ENCODE measurements around the gene KLHL28.
A peak's percentile ranks its signal among the peaks of the same experiment; 100 is the strongest.

Gene KLHL28

DNA sequence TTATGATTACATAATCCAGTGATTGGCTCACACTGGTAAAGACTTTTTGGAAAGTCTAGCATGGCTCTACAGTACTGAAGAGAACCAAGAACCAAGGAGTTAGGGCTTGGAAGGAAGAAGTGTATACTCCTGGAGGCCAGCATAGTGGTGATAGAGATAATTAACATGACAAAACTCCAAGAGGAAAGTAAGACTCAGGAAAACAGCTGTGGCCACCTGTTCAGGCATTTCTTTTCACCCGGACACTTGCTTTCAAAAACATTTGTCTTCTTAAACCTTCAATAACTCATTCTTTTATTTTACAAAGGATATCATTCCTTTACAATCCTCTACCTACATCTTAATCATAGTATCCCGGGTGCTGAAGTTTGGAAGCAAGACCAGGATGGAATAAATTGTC, 50.9 kb downstream of the KLHL28 start:
- Histone ChIP-seq H3K27ac (no peak overlapping the region), H3K27me3 (replicated peaks) (no peaks in the 10 kb centered on the region), H3K4me3 (ENCODE audit: low read depth, low read length) (no peak overlapping the region), H3K36me3 (replicated peaks) (no peaks in the 10 kb centered on the region)
- DNase-seq = no peak
- TF ChIP-seq, protein P1, sequence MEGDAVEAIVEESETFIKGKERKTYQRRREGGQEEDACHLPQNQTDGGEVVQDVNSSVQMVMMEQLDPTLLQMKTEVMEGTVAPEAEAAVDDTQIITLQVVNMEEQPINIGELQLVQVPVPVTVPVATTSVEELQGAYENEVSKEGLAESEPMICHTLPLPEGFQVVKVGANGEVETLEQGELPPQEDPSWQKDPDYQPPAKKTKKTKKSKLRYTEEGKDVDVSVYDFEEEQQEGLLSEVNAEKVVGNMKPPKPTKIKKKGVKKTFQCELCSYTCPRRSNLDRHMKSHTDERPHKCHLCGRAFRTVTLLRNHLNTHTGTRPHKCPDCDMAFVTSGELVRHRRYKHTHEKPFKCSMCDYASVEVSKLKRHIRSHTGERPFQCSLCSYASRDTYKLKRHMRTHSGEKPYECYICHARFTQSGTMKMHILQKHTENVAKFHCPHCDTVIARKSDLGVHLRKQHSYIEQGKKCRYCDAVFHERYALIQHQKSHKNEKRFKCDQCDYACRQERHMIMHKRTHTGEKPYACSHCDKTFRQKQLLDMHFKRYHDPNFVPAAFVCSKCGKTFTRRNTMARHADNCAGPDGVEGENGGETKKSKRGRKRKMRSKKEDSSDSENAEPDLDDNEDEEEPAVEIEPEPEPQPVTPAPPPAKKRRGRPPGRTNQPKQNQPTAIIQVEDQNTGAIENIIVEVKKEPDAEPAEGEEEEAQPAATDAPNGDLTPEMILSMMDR (IDR thresholded peaks at IDR 0.05; ENCODE audit: low read depth, low read length, missing control alignments) = no peak
- in situ Hi-C loops (cut with HindIII; ENCODE audit: low pct_ligation_motif_present, low sequenced_read_pairs) = no loop called here

DNA sequence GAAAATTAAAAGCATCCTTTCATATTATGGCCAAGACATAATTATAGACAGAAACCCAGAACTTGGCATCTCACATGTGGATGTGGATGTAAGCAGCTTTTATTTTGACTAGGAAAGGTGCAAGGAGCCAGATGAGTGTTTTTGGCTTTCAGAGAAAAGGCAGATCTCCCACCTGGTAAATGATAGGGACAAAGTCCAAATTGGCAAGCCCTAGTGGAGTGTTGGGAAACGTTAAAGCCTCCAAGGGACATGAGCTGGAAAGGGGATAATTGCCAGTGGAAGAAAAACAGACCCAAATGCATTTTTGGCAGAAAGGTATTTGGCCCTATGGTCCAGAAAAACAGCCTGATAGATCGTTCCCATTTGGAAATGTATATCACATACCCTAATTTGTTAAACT, 60.1 kb downstream of the KLHL28 start:
- Histone ChIP-seq H3K4me3 (ENCODE audit: low read depth, low read length) (no peak overlapping the region), H3K27ac (no peak overlapping the region), H3K36me3 (replicated peaks) (no peaks in the 10 kb centered on the region), H3K27me3 (replicated peaks) (no peaks in the 10 kb centered on the region)
- TF ChIP-seq, protein P1 (IDR thresholded peaks at IDR 0.05; ENCODE audit: low read depth, low read length, missing control alignments) = no peak
- DNase-seq = no peak
- in situ Hi-C loops (cut with HindIII; ENCODE audit: low pct_ligation_motif_present, low sequenced_read_pairs) = no loop called here

DNA sequence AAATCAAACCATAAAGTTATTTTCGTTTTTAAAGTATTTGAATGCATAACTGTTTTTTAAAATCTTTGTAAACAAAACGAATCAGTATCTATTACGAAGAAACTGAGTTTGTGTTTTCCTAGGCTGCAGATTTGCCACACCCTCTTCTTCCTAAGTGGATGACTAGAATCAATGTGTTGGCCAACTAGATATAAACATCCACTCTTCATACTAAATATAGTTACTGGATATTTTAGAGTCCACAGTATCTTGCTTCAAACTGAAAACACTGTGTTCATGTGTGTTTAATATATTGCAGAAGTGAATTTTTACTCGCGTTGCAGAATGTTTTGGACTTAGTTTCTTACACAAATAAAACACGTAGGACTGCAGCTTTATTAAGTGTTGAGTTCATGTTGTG, 63.2 kb downstream of the KLHL28 start:
- TF ChIP-seq, protein P1 (IDR thresholded peaks at IDR 0.05; ENCODE audit: low read depth, low read length, missing control alignments) = no peak
- in situ Hi-C loops (cut with HindIII; ENCODE audit: low pct_ligation_motif_present, low sequenced_read_pairs) = no loop called here
- Histone ChIP-seq H3K36me3 (replicated peaks) (no peaks in the 10 kb centered on the region), H3K27me3 (replicated peaks) (no peaks in the 10 kb centered on the region), H3K27ac (no peak overlapping the region), H3K4me3 (ENCODE audit: low read depth, low read length) (peak overlapping the region; percentile 76)
- DNase-seq = no peak

DNA sequence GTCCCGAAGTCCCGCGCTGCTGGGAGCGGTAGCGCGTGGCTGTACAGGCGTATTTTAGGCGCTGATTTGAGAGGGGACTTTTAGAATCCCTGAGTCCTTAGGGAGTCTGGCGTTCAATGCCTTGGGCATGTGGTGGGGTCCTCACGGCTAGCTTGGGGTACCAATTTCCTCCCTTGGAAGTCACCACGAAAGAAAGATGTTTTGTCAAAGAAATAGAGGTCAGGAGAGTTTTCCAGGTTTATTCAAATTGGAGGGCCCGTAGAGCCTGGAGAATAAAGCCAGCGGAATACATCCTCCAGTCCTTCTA, 63.9 kb downstream of the KLHL28 start:
- TF ChIP-seq, protein P1 (IDR thresholded peaks at IDR 0.05; ENCODE audit: low read depth, low read length, missing control alignments) = no peak

DNA sequence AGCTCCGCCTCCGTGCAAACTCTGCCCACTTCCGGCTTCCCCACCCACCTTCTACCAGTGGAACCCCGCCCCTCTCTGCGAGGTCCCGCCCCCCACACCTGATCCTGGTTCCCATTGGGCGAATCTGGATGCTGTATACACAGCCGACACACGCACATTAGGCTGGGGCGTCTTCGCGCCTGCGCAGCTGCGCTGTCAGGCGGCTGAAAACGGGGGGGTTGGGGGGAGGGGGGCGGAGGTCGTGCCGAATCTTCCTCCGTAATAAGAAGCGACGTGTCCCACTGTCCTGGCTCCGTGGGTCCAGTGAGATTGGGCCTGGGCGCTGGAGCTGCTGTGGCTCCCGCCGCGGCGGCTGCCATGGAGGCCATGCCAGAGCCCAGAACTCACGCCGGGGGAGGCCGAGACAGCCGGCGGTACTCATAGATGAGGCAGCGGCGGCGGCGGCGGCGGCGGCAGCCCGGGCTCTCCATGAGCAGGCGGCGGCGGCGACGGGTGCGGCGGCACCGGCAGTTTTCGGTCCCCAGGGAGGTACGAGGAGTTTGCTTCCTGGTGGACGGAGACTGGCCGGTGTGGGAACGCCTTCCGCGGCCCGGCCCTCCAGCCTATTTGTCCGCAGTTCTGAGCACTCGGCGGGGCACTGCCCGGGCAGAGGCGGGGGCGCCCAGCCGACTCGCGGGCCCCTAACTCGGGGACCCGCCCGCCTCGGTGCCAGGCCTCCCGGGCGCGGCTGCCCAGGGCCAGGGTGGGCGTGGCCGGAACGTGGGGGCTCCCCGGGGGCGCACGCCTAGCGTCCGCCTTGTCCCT, 64.5 kb downstream of the KLHL28 start:
- Histone ChIP-seq H3K27me3 (replicated peaks) (no peaks in the 10 kb centered on the region), H3K4me3 (ENCODE audit: low read depth, low read length) (peak overlapping the region; percentile 76), H3K27ac (peak overlapping the region; percentile 96), H3K36me3 (replicated peaks) (no peaks in the 10 kb centered on the region)
- peak; percentile 99 for DNase-seq
- TF ChIP-seq, protein P1 (IDR thresholded peaks at IDR 0.05; ENCODE audit: low read depth, low read length, missing control alignments) = no peak
- in situ Hi-C loops (cut with HindIII; ENCODE audit: low pct_ligation_motif_present, low sequenced_read_pairs) = no loop called here

More for the DNA sequence above, 63.9 kb downstream of the KLHL28 start:
- no peak for DNase-seq
- in situ Hi-C loops (cut with HindIII; ENCODE audit: low pct_ligation_motif_present, low sequenced_read_pairs) = no loop called here
- Histone ChIP-seq H3K27ac (peak overlapping the region; percentile 96), H3K4me3 (ENCODE audit: low read depth, low read length) (peak overlapping the region; percentile 76), H3K27me3 (replicated peaks) (no peaks in the 10 kb centered on the region), H3K36me3 (replicated peaks) (no peaks in the 10 kb centered on the region)

Data from brain microvascular endothelial cell (primary cell).